GM12864 (cell line): Measurements from ENCODE around the gene PHF23.
"Not testable (repeated sequence)": the region's sequence is repeated elsewhere in the genome, so short reads cannot be mapped to it uniquely, and the experiment has no call there.

Experiments used
- DNase-seq: peaks from one replicate; pipeline ENCODE4 v3.0.0-alpha.2; 2011; ENCODE audit warnings: low read depth
- H3K4me3 ChIP-seq: 2 replicates; pipeline ENCODE4 v1.5.1; 2011; ENCODE audit warnings: mild to moderate bottlenecking, low read depth, low read length, control low read depth
- CTCF ChIP-seq: IDR thresholded peaks from 2 replicates; pipeline ENCODE4 v1.5.1; 2011; ENCODE audit warnings: low read depth, mild to moderate bottlenecking, moderate library complexity, low read length, control low read depth, inconsistent platforms; ENCODE audit errors: missing control alignments

Gene PHF23

GRCh38 chr17:7249830-7250229 is 10.6 kb upstream of the PHF23 start:
- DNase-seq, result no peak
- no peak for TF ChIP-seq CTCF
- H3K4me3 ChIP-seq, result peak overlapping the region; percentile 77

GRCh38 chr17:7249214-7249613 is 10.0 kb upstream of the PHF23 start:
- no peak for DNase-seq
- TF ChIP-seq CTCF, result no peak
- peak overlapping the region; percentile 77 for H3K4me3 ChIP-seq

- DNase-seq, result no peak
- TF ChIP-seq CTCF, result no peak
- no peak overlapping the region for H3K4me3 ChIP-seq
Observed at GRCh38 chr17:7248796-7249195, 9.5 kb upstream of the PHF23 start.

- DNase-seq, result no peak
- TF ChIP-seq CTCF, result no peak
- no peak overlapping the region for H3K4me3 ChIP-seq
Observed at GRCh38 chr17:7246779-7247178, 7.5 kb upstream of the PHF23 start.

- DNase-seq, H3K4me3 ChIP-seq: not testable (repeated sequence)
Observed at GRCh38 chr17:7243838-7244237, 4.6 kb upstream of the PHF23 start.

GRCh38 chr17:7243453-7243729 is 4.1 kb upstream of the PHF23 start:
- TF ChIP-seq CTCF, result no peak
- no peak for DNase-seq
- peak overlapping the region; percentile 75 for H3K4me3 ChIP-seq

- DNase-seq, result peak; percentile 92
- TF ChIP-seq CTCF, result no peak
- peak overlapping the region; percentile 75 for H3K4me3 ChIP-seq
Observed at GRCh38 chr17:7242717-7243452, 3.6 kb upstream of the PHF23 start.
